ENCODE measurements around the gene SYMPK.

Gene SYMPK

DNA sequence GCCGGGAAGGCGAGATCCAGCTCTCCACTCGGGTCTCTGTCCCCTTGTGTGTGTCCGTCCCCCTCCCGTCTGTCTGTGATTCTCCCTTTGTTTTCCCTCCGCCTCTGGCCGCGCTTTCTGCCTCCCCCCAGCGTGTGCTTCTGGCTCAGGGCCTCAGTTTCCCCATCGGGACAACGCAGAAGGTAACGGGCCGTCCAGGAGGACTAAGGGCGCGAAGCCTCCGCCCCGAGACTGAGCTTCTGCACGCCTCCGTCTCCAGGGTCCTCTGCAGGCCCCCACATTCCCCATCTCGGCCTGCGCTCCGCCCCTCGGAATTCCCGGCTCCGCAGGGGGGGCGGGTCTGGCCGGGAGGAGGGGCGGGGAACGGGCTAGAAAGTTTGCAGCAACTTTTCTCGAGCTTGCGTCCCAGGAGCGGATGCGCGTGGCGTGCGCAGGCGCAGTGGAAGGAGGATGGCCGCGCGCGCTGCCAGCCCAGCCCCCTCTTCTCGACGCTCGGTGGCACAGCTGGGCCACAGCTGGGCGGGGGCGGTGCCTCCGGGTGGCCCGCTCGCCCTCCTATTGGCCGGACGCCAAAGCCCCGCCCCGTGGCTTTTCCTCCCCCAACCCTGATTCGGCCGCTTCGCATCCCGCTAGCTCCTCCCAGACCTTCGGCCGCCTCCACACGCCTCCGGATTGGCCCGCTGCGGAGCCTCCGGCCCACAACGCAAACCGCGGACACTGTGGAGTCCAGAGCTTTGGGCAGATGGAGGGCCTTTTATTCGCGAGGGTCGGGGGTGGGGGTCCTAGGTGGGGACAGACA lies 93.8 kb downstream of the SYMPK start, which contains the start of gene SIX5 (continued):
- TF ChIP-seq ZNF311 (tag by site-specific recombination; IDR thresholded peaks at IDR 0.05; ENCODE audit: borderline replicate concordance) = no peak
- no peak for TF ChIP-seq ZNF48 (tag by site-specific recombination; IDR thresholded peaks at IDR 0.05)
- 0 out of 2 replicates have a peak, but pooled peaks have one; percentile 15 for TF ChIP-seq ZNF623 (tag by site-specific recombination; IDR thresholded peaks at IDR 0.05)
- no peak for TF ChIP-seq ZNF473 (tag by site-specific recombination; IDR thresholded peaks at IDR 0.05)
- peak; percentile 97 for TF ChIP-seq SP2 (tag by site-specific recombination; IDR thresholded peaks at IDR 0.05)
- TF ChIP-seq HOXA7 (CRISPR knock-in tag; IDR thresholded peaks at IDR 0.05; ENCODE audit: borderline replicate concordance) = no peak
- TF ChIP-seq ZNF670 (tag by site-specific recombination; IDR thresholded peaks at IDR 0.05; ENCODE audit: low read depth) = no peak
- TF ChIP-seq ZBTB7A (tag by site-specific recombination; IDR thresholded peaks at IDR 0.05; ENCODE audit: low read depth) = peak; percentile 88
- 0 out of 2 replicates have a peak, but pooled peaks have one; percentile 17 for TF ChIP-seq ZNF239 (tag by site-specific recombination; IDR thresholded peaks at IDR 0.05)
- no peak for TF ChIP-seq ZNF747 (tag by site-specific recombination; IDR thresholded peaks at IDR 0.05)
- peak; percentile 87 for TF ChIP-seq ZNF777 (tag by site-specific recombination; IDR thresholded peaks at IDR 0.05; ENCODE audit: borderline replicate concordance)
- no peak for TF ChIP-seq ZNF558 (tag by site-specific recombination; IDR thresholded peaks at IDR 0.05)
- no peak for TF ChIP-seq ATF2 (tag by site-specific recombination; IDR thresholded peaks at IDR 0.05; ENCODE audit: low read depth)
- no peak for TF ChIP-seq ZNF416 (tag by site-specific recombination; IDR thresholded peaks at IDR 0.05)
- TF ChIP-seq ZNF785 (tag by site-specific recombination; IDR thresholded peaks at IDR 0.05) = no peak
- TF ChIP-seq, protein P1, sequence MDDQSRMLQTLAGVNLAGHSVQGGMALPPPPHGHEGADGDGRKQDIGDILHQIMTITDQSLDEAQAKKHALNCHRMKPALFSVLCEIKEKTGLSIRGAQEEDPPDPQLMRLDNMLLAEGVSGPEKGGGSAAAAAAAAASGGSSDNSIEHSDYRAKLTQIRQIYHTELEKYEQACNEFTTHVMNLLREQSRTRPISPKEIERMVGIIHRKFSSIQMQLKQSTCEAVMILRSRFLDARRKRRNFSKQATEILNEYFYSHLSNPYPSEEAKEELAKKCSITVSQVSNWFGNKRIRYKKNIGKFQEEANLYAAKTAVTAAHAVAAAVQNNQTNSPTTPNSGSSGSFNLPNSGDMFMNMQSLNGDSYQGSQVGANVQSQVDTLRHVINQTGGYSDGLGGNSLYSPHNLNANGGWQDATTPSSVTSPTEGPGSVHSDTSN (CRISPR knock-in tag; IDR thresholded peaks at IDR 0.05) = peak; percentile 77; the same call in 1 of the 2 replicates
- TF ChIP-seq, protein P2, sequence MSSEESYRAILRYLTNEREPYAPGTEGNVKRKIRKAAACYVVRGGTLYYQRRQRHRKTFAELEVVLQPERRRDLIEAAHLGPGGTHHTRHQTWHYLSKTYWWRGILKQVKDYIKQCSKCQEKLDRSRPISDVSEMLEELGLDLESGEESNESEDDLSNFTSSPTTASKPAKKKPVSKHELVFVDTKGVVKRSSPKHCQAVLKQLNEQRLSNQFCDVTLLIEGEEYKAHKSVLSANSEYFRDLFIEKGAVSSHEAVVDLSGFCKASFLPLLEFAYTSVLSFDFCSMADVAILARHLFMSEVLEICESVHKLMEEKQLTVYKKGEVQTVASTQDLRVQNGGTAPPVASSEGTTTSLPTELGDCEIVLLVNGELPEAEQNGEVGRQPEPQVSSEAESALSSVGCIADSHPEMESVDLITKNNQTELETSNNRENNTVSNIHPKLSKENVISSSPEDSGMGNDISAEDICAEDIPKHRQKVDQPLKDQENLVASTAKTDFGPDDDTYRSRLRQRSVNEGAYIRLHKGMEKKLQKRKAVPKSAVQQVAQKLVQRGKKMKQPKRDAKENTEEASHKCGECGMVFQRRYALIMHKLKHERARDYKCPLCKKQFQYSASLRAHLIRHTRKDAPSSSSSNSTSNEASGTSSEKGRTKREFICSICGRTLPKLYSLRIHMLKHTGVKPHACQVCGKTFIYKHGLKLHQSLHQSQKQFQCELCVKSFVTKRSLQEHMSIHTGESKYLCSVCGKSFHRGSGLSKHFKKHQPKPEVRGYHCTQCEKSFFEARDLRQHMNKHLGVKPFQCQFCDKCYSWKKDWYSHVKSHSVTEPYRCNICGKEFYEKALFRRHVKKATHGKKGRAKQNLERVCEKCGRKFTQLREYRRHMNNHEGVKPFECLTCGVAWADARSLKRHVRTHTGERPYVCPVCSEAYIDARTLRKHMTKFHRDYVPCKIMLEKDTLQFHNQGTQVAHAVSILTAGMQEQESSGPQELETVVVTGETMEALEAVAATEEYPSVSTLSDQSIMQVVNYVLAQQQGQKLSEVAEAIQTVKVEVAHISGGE (tag by site-specific recombination; conservative IDR thresholded peaks at IDR 0.05; ENCODE audit: low read depth) = peak; percentile 66
- no peak for TF ChIP-seq ZNF37A (tag by site-specific recombination; IDR thresholded peaks at IDR 0.05)
- no peak for TF ChIP-seq ZNF274 (IDR thresholded peaks at IDR 0.05; ENCODE audit: low read length)
- no peak for TF ChIP-seq ZNF274 (tag by site-specific recombination; IDR thresholded peaks at IDR 0.05; ENCODE audit: borderline replicate concordance)
- peak; percentile 97 for TF ChIP-seq ZBTB17 (tag by site-specific recombination; IDR thresholded peaks at IDR 0.05)
- TF ChIP-seq GLI2 (tag by site-specific recombination; IDR thresholded peaks at IDR 0.05; ENCODE audit: borderline replicate concordance, low read depth) = no peak
- no peak for TF ChIP-seq ZNF549 (tag by site-specific recombination; IDR thresholded peaks at IDR 0.05)
- TF ChIP-seq, protein P3, sequence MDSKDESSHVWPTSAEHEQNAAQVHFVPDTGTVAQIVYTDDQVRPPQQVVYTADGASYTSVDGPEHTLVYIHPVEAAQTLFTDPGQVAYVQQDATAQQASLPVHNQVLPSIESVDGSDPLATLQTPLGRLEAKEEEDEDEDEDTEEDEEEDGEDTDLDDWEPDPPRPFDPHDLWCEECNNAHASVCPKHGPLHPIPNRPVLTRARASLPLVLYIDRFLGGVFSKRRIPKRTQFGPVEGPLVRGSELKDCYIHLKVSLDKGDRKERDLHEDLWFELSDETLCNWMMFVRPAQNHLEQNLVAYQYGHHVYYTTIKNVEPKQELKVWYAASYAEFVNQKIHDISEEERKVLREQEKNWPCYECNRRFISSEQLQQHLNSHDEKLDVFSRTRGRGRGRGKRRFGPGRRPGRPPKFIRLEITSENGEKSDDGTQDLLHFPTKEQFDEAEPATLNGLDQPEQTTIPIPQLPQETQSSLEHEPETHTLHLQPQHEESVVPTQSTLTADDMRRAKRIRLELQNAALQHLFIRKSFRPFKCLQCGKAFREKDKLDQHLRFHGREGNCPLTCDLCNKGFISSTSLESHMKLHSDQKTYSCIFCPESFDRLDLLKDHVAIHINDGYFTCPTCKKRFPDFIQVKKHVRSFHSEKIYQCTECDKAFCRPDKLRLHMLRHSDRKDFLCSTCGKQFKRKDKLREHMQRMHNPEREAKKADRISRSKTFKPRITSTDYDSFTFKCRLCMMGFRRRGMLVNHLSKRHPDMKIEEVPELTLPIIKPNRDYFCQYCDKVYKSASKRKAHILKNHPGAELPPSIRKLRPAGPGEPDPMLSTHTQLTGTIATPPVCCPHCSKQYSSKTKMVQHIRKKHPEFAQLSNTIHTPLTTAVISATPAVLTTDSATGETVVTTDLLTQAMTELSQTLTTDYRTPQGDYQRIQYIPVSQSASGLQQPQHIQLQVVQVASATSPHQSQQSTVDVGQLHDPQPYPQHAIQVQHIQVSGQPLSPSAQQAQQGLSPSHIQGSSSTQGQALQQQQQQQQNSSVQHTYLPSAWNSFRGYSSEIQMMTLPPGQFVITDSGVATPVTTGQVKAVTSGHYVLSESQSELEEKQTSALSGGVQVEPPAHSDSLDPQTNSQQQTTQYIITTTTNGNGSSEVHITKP (tag by site-specific recombination; IDR thresholded peaks at IDR 0.05) = no peak; the same call in none of the 2 replicates
- TF ChIP-seq ZXDB (tag by site-specific recombination; IDR thresholded peaks at IDR 0.05) = peak; percentile 89
- no peak for TF ChIP-seq ZNF585B (tag by site-specific recombination; IDR thresholded peaks at IDR 0.05)
- peak; percentile 53 for TF ChIP-seq ZNF629 (tag by site-specific recombination; IDR thresholded peaks at IDR 0.05)
- TF ChIP-seq ZNF341 (tag by site-specific recombination; IDR thresholded peaks at IDR 0.05; ENCODE audit: low read depth) = peak; percentile 93
- TF ChIP-seq ZBTB48 (tag by site-specific recombination; IDR thresholded peaks at IDR 0.05) = peak; percentile 88
- TF ChIP-seq, protein P4, sequence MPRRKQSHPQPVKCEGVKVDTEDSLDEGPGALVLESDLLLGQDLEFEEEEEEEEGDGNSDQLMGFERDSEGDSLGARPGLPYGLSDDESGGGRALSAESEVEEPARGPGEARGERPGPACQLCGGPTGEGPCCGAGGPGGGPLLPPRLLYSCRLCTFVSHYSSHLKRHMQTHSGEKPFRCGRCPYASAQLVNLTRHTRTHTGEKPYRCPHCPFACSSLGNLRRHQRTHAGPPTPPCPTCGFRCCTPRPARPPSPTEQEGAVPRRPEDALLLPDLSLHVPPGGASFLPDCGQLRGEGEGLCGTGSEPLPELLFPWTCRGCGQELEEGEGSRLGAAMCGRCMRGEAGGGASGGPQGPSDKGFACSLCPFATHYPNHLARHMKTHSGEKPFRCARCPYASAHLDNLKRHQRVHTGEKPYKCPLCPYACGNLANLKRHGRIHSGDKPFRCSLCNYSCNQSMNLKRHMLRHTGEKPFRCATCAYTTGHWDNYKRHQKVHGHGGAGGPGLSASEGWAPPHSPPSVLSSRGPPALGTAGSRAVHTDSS (tag by site-specific recombination; IDR thresholded peaks at IDR 0.05) = no peak

Measured in HEK293 (cell line).